ENCODE measurements around the gene PDCD11. TPM values are rescaled to one million over a fixed set of nuclear protein-coding genes. Genes with fewer than 3 reads are reported as not detected.

PDCD11 gene
- total and polyA plus RNA-seq, 2 of the 8 experiments (the other 6 are each of a cell fraction or from before 2014, with no cell fraction given) = 18.1 to 79.1 TPM

- TF ChIP-seq HDAC6 (IDR thresholded peaks at IDR 0.05; ENCODE audit: low read depth, low read length) (no peak), NANOG (IDR thresholded peaks at IDR 0.05; ENCODE audit: insufficient read depth, low read depth, low read length, poor library complexity, severe bottlenecking) (no peak), JUN (IDR thresholded peaks at IDR 0.05; ENCODE audit: low read depth, low read length) (no peak), SIN3A (conservative IDR thresholded peaks at IDR 0.05 in 1 of 2, IDR thresholded peaks at IDR 0.05 in 1 of 2; ENCODE audit: low read depth in 1 of 2, low read length in 2 of 2) (peak in 1 of 2 experiments; percentile 97; a peak in 2 of 4 replicates), FOSL1 (IDR thresholded peaks at IDR 0.05; ENCODE audit: insufficient read depth, low read depth, low read length) (no peak), POLR2AphosphoS5 (IDR thresholded peaks at IDR 0.05; ENCODE audit: low read depth, low read length) (peak; percentile 89), GTF2F1 (IDR thresholded peaks at IDR 0.05; ENCODE audit: borderline replicate concordance, low read depth, low read length) (no peak), KDM4A (IDR thresholded peaks at IDR 0.05; ENCODE audit: low read depth, low read length, severe bottlenecking) (peak; percentile 75), SRF (IDR thresholded peaks at IDR 0.05; ENCODE audit: low read depth, low read length) (no peak), TAF1 (IDR thresholded peaks at IDR 0.05; ENCODE audit: low read depth, low read length) (peak; percentile 80), CBX8 (IDR thresholded peaks at IDR 0.05; ENCODE audit: borderline replicate concordance, low read depth, low read length) (no peak), SAP30 (IDR thresholded peaks at IDR 0.05; ENCODE audit: insufficient read depth, insufficient replicate concordance, low read length) (peak; percentile 95), TAF7 (optimal IDR thresholded peaks at IDR 0.05; ENCODE audit: borderline replicate concordance, low read depth, low read length) (no peak), NRF1 (IDR thresholded peaks at IDR 0.05; ENCODE audit: low read depth, low read length) (no peak), JUND (IDR thresholded peaks at IDR 0.05; ENCODE audit: low read length) (no peak)
- TF ChIP-seq, protein P1, sequence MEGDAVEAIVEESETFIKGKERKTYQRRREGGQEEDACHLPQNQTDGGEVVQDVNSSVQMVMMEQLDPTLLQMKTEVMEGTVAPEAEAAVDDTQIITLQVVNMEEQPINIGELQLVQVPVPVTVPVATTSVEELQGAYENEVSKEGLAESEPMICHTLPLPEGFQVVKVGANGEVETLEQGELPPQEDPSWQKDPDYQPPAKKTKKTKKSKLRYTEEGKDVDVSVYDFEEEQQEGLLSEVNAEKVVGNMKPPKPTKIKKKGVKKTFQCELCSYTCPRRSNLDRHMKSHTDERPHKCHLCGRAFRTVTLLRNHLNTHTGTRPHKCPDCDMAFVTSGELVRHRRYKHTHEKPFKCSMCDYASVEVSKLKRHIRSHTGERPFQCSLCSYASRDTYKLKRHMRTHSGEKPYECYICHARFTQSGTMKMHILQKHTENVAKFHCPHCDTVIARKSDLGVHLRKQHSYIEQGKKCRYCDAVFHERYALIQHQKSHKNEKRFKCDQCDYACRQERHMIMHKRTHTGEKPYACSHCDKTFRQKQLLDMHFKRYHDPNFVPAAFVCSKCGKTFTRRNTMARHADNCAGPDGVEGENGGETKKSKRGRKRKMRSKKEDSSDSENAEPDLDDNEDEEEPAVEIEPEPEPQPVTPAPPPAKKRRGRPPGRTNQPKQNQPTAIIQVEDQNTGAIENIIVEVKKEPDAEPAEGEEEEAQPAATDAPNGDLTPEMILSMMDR (IDR thresholded peaks at IDR 0.05; ENCODE audit: control extremely low read depth in 1 of 3, insufficient read depth in 1 of 3, low read depth in 1 of 3, low read length in 3 of 3) = peak in 1 of 3 experiments; percentile 17; a peak in 1 of 4 replicates
Measured at GRCh38 chr10:103396067-103396788, at the start of gene PDCD11, which contains the start of gene ATP5MK (continued).
